IPS-NIHi7 (cell line): ENCODE results near the gene MSN.
"Not testable (repeated sequence)": the region's sequence is repeated elsewhere in the genome, so short reads cannot be mapped to it uniquely, and the experiment has no call there.

Experiments used
- DNase-seq: peaks from one replicate; pipeline ENCODE4 v3.0.0; 2012; ENCODE audit warnings: mixed read lengths; ENCODE audit errors: extremely low spot score

Gene MSN

DNA sequence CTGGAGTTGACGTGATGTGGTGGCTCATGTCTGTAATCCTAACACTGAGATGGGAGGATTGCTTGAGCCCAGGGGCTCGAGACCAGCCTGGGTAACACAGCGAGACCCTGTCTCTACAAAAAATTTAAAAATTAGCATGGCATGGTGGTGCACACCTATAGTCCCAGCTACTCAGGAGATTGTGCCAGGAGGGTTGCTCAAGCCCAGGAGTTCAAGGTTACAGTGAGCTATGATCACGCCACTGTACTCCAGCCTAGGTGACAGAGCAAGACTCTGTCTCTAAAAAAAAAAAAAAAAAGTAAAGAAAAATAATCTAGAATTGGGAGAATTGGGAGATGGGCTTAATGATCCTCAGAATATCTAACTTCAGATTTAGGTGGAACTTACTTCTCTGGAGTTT is 51.1 kb downstream of the MSN start:
- no peak for DNase-seq

DNA sequence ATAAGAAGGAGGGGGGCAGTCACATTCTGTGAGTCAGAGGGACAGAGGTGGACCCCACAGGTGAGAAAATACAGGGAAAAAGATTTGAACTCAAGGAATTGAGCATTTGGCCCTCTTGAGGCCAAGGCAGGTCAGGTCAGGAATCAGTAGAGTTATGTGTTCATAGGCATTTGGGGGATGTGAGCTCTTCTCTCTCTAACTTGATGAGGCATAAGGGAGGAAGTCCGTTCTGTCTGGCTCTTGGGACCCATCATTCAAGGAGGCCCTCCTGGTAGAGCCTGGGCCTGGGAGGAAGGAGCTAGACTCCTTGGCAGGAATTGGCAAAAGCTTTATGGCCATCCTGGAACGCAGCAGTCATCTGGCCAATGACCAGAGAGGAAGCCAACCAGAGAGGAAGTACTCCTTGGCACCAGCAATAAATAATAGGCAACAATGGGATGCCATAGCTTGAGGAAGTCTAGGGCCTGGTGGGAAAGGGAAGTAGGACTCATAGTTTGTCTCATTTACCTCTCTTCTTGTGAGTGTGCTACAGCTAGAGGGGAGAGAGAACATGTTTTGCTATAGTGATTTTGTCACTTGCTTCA is 53.0 kb downstream of the MSN start:
- DNase-seq: no peak

DNA sequence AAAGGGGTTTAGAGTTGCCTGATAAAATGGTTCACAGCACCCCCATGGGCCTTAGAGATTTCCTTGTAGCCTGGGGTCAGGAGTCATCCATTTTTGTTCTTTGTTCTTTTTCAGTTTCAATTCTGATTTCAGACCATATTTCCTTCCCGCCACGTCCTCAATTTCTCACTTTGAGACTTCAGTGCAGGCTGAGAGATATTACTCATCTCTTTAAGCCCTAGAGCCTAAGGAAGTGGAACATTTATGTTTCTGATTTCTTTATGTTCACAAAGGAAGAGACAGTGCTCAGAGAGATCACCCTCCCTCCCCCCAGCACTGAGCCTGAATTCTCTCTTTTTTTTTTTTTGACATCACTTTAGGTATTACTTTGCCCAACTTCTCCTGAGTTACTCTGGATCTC is 56.3 kb downstream of the MSN start:
- DNase-seq: no peak

DNA sequence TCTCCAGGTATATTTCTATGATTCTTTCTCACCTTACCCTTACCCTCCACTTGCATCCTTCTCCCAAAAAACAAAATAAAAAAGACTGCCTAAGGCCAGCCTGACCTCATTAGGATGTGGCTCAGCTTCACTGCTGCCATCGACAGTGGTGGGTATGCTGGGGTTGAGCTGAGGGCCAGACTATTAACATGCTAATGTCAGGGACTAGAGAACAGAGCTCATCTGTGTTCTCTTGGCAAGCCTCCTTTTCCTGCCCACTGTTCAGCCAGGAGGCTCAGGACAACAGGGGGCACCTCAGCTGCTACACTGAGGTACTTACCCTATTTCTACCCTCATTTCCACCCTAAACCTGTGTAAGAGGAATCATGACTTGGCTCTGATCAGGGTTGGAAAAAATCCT is 59.3 kb downstream of the MSN start:
- peak; percentile 28 for DNase-seq

DNA sequence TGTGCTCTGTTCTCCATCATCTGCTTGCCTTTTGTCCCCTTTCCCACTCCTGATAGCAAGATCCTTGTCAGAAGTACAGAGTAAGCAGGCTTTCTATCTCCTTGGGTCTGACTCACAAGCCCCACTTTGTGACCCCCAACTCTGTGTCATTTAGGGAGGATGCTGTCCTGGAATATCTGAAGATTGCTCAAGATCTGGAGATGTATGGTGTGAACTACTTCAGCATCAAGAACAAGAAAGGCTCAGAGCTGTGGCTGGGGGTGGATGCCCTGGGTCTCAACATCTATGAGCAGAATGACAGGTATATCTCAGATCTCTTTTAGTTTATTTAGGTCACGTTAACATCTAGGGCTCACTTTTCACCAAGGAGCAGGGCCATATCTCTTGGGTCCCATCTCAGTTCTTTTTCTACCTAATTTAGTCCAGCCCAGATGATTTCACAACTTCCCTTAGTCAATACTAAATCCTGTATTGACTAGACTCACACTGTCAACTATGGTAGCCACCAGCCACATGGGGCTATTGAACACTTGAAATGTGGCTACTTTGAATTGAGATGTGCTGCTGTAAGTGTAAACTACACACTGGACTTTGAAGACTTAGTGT is 64.3 kb downstream of the MSN start:
- DNase-seq: no peak

DNA sequence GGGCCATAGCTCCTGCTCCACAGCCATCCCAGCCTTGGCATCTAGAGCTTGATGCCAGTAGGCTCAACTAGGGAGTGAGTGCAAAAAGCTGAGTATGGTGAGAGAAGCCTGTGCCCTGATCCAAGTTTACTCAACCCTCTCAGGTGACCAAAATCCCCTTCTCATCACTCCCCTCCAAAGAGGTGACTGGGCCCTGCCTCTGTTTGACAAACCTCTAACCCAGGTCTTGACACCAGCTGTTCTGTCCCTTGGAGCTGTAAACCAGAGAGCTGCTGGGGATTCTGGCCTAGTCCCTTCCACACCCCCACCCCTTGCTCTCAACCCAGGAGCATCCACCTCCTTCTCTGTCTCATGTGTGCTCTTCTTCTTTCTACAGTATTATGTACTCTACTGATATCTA is 73.5 kb downstream of the MSN start:
- no peak for DNase-seq

DNA sequence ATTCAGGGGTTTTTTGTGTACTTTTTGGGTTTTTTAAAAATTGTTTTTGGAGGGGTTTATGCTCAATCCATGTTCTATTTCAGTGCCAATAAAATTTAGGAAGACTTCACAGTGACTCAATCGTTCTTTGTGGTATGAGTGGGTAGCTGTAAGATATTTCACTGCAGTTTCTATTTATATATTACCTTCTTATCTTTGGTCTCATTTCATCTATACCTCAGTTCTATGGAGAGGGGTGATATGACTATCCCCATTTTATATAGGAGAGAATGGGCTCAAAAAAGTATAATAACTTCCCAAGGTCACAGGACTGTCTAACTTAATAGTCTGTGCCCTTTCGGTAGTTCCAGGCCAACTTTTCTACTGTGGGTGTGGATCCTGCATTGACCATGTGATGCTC is 74.4 kb downstream of the MSN start:
- DNase-seq: no peak

DNA sequence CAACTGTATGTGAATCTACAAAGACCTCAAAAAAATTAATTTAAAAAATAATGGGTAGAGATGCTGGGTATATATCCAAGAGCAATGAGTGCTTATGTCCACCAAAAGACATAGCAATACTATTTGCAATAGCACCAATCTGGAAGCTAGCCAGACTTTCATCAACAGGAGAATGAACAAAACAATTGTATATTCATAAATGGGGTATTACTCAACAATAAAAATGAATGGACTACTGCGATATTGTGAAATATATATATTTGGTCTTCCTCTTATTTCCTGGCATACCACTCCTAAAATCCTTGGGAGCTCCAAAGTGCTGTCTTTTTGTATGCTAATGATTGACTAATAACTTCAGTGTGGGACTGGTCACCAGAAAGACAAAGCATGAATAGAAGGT is 77.5 kb downstream of the MSN start:
- no peak for DNase-seq

DNA sequence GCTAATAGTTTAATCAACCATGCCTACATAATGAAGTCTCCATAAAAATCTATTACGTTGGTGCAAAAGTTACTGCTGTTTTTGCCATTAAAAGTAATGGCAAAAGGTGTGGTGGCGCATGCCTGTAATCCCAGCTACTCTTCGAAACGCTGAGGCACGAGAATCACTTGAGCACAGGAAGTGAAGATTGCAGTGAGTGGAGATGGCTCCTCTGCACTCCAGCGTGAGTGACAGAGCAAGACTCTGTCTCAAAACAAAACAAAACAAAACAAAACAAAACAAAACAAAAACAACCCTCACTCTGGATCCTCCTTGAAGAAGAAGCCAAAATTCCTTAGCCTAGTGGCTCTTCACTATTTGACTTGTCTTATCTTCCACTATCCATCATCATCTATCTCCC is 78.0 kb downstream of the MSN start:
- no peak for DNase-seq

DNA sequence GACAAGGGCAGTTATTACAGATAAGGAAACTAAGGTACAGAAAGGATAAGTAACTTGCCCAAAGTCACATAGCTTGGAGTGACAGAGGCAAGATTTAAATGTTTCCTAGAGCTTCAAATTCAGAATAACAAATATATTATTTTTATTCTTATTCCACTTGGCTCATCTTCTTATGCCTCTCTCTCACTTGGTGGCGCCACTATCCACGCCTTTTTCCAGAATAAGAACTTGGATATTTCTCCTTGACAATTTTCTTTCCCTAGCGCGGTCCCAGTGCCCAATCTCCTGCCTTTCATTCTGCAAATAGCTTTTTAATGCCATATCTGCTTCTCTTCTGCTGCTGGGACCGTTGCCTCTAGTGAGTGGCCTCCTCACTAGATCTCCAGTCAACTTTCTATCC is 78.5 kb downstream of the MSN start:
- no peak for DNase-seq

DNA sequence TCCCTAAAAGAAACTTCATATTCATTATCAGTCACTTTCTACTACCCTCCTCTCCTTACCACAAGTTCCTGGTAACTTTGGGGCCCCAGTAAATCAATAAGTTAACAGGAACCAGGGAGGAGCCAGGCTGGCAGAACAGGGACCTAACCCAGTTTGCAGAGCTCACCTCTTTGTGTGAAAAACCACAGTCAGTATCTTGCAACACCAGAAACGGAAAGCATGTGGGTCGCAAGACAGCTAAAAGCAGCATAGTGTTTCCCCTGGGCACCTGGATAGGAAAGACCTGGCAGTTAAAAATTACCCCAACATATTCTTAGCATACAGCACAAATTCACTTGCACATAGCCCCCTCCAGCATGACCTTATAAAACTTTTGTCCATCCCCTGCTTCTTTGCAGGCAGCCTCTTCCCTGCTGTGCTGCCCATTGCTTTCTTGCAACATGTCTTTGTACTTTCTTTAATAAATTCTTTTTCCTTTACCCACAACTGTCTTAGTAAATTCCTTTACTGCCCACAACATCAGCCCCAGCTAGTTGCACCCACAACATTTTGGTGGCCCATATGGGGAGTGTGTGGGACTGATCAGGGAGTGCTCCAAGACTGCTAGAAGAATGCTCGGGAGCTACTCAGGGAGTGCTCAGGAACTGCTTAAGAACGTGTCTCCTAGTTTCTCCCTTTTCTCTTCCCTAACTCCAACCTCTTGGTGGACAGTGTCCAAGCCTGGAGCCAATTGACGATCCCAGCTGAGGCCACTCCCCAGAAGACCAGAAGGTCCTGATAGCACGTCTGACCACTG is 83.4 kb downstream of the MSN start:
- no peak for DNase-seq

DNA sequence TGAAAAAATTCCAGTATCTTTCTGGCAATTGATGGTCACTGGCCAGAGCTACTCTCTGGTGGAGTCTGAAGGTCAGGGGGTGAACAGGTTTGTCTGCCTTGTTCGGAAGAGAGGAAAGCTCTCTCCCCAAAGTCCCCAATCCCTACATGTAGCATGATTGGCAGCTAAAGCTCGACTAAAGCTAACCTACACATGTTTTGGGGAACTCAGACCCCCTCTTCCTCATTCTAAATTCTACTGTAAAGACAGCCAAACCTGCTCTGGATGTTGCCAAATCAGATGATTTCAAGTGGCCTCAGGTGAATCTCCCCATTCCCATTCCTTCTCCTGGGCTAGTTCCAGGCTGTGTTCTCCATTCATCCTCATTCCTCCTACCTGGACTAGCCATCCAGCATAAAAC is 84.1 kb downstream of the MSN start:
- DNase-seq: no peak

DNA sequence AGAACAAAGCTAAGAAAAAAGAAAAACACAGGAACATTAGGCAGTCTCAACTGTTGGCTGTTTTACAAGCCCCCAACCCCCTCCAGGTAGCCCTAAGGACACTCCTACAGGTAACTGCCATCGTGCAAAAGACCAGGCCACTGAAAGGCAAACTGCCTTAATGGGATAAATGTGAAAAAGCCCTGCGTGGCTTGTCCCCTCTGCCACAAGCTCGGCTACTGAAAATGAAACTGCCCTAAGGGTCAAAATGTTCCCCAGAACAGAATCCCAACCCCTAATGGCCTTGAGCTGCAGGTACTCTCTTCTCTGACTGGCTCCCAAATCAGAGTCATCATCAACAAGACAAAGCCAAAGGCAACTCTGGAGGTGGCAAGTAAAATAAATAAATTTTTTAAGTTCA is 84.8 kb downstream of the MSN start:
- DNase-seq: no peak

DNA sequence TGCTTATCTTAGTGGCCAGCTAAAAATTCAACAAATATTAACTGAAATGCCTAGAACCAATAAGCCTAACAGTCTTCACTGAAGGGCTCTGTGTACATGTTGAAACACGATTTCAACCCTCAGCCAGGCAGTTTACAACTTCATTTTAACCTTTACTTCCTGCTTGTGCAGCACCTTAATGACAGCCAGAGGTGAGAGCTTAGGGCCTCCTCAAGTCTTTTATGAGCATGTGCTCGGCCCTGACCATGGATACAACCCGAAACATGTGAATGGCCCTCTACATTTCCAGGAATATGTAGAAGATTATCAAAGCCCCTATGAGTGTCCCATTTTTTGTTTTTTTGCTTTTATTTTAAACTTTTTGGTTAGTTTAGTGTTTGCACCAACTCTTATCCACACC is 88.3 kb downstream of the MSN start:
- no peak for DNase-seq

DNA sequence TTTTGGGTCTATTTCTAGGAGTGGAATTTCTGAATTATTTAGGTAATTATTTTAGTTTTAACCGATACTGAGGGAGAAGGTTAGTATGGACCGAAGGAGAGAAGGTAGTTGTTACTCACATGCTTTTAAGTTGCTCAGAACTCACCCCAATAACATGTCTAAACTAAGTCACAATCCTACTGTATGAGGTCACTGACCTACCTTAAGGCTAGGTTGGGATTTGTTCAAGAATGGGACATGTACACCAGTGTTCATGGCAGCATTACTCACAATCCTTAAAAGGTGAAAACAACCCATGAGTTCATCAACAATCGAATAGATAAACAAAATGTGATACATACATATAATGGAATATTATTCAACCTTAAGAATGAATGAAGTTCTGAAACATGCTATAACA is 90.5 kb downstream of the MSN start:
- DNase-seq: no peak

DNA sequence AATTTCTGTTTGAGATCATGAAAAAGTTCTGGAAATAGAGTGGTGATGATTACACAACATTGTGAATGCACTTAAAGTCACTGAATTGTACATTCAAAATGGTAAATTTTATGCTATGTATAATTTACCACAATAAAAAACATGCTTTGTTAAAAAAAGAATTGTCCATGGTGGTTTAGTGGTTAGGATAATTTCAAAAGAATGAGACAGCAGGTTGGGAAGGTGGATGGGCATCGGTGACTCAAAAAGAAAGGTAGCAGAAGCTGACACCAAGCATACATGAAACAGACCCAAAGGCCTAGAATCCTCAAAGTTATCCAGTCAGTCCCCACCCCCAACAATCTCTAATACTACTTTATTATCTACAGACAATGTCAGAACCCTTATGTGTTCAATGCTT is 91.1 kb downstream of the MSN start:
- DNase-seq: no peak

DNA sequence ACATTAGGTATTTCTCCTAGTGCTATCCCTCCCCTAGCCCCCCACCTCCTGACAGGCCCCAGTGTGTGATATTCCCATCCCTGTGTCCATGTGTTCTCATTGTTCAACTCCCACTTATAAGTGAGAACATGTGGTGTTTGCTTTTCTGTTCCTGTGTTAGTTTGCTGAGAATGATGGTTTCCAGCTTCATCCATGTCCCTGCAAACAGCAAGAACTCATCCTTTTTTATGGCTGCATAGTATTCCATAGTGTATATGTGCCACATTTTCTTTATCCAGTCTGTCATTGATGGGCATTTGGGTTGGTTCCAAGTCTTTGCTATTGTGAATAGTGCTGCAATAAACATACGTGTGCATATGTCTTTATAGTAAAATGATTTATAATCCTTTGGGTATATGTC is 92.1 kb downstream of the MSN start:
- DNase-seq: not testable (repeated sequence)

DNA sequence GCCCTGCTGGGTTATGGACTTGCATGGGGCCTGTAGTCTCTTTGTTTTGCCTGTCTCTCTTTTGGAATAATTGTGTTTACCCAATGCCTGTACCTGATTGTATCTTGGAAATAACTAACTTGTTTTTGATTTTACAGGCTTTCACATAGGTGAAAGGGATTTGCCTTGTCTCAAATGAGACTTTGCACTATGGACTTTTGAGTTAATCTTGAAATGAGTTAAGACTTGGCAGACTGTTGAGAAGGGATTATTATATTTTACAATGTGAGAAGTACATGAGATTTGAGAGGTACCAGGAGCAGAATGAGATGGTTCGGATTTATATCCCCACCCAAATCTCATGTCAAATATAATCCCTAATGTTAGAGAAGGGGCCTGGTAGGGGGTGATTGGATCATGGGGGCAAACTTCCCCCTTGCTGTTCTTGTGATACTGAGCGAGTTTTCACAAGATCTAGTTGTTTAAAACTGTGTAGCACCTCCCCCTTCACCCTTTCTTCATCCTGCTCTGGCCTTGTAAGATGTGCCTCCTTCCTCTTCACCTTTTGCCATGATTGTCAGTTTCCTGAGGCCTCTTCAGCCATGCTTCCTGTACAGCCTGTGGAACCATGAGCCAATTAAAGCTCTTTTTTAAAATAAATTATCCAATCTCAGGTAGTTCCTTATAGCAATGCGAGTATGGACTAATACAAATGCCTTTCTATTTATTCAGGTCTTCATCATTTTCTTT is 102.3 kb downstream of the MSN start:
- DNase-seq: no peak

DNA sequence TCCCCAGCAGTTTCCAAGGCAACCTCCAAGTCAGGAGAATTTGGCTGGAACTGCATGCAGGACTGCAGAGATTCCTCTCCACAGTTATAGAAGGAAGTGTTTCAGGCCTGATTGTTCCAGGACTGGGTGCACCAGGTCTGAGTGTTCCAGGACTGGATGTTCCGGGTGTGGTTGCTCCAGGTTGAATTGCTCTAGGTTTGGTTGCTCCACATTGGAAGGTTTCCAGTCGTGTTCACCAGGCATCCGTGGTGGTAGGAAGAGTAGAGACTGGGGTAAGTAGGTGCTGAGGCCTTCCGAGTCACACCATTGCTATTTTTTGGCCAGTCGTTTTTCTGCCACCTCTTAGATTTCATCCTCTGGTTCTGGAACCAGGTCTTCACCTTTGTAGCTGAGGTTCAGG is 105.4 kb downstream of the MSN start:
- DNase-seq: no peak

DNA sequence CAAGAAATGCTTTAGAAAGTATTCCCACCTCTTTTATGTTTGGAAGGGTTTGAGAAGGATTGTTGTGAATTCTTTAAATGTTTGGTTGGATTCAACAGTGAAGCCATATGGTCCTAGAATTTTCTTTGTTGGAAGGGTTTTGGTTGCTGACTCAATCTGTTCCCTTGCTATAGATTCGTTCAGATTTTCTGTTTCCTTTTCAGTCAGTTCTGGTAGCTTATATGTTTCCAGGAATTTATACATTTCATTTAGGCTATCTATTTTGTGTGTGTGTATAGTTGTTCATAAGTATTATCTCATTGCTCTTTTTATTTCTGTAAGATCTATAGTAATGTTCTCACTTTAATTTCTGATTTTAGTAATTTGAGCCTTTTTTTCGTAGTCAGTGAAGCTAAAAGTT is 114.4 kb downstream of the MSN start:
- no peak for DNase-seq

DNA sequence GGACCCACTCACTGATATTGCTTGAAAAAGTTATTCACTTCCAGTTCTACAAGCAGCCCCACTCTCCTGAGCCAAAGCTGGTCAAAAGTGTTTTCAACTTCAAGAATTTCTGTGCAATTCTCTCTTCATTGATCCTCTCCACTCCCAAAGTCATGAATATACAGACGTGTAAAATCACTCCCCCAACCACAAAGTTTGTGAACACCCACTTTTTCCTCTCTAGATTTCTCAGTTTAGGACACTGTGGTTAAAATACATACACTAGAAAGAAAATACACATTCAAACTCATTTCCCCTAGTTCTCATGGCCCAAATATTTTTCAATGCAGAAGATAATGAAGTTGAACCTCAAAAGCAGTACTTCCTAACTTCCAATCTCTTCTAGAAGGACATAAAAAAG is 116.3 kb downstream of the MSN start:
- DNase-seq: no peak
